Tibial artery (tissue), 4 donors: Measurements from ENCODE around the gene ITGA6.

ENCODE experiments used
- DNase-seq, 2 donors: peaks; one replicate each; pipeline ENCODE4 v3.0.0-alpha.2; 2019
- H3K27ac ChIP-seq, 2 donors: fragments of 200-600 bp; sonication (generic) in 1 of 2; 1 replicate in 1 of 2; 2 replicates in 1 of 2; pipeline ENCODE4 v1.5.1; 2018 to 2019; ENCODE audit warnings: mild to moderate bottlenecking in 1 of 2
- H3K27me3 ChIP-seq, 2 donors: fragments of 200-600 bp; sonication (generic) in 1 of 2; one replicate each; pipeline versions ENCODE4 v1.5.1 to v1.6.0; 2016 to 2019
- H3K36me3 ChIP-seq, 3 donors: fragments of 200-600 bp; sonication (generic) in 2 of 3; one replicate each; pipeline ENCODE4 v1.5.1; 2016 to 2019; ENCODE audit warnings: mild to moderate bottlenecking in 2 of 3
- H3K4me1 ChIP-seq, 4 donors: fragments of 200-600 bp; sonication (generic) in 2 of 4; 1 replicate in 3 of 4; 2 replicates in 1 of 4; pipeline ENCODE4 v1.5.1; 2016 to 2019
- H3K4me3 ChIP-seq, 2 donors: fragments of 200-600 bp; sonication (generic) in 1 of 2; 1 replicate in 1 of 2; 2 replicates in 1 of 2; pipeline ENCODE4 v1.5.1; 2018 to 2019; ENCODE audit warnings: mild to moderate bottlenecking in 2 of 2
- H3K9me3 ChIP-seq, 3 donors: fragments of 200-600 bp; sonication (generic) in 1 of 3; one replicate each; pipeline ENCODE4 v1.5.1; 2016 to 2019
- intact Hi-C: fragments of 100-400 bp; cut with DNase I; formaldehyde crosslinking; loops from one replicate; pipeline ENCODE4 v1.15.0; 2023; ENCODE audit warnings: low total_unique reads
- TF ChIP-seq, protein P1 (sequence below), 2 experiments: fragments of 200-600 bp in 1 of 2; fragments of 450-650 bp in 1 of 2; IDR thresholded peaks; one replicate each; pipeline ENCODE4 v1.5.1; 2017 to 2019; ENCODE audit warnings: antibody characterized with exemption in 2 of 2, mild to moderate bottlenecking in 1 of 2, moderate library complexity in 1 of 2

ITGA6 gene

DNA sequence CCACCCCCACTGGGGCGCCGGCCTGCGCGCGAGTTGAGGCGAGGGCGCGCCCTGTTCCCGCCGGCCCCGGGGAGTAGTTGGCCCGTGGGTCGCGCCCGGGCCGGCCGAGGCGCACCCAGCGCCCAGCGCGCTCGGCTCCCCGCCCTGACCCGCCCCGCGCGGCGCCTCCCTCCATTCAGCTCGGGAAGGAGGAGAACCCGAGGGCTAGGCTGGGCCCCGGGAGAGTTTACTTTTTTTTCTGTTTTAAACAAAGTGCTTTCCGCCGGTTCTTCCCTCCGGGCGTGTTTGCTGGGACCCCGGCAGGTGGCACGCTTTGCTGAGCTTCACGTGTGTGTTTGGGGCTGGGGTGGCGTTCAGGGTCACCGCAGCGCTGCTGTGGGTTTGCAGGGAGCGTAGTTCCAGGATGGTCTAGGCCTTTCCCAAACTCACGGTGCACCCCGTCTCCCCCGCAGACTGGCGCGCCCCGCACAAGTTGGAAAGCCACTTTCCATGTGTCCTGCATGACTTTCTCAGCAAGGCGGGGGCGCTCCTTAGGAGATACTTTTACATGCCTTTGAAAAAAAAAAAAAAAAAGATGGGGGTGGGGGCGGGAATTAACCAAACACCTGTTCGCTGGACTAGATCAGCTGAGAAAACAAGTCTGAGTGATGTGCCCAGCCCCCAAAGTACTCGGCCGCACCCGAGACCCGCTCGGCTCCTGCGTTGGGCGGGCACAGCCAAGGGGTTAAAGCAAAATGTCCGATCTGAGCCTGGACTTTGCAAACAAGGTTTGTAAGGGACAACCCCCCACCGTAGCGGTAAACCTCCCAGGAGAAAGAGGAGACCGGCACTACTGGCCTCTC, 825 bp downstream of the ITGA6 start:
- TF ChIP-seq, protein P1, sequence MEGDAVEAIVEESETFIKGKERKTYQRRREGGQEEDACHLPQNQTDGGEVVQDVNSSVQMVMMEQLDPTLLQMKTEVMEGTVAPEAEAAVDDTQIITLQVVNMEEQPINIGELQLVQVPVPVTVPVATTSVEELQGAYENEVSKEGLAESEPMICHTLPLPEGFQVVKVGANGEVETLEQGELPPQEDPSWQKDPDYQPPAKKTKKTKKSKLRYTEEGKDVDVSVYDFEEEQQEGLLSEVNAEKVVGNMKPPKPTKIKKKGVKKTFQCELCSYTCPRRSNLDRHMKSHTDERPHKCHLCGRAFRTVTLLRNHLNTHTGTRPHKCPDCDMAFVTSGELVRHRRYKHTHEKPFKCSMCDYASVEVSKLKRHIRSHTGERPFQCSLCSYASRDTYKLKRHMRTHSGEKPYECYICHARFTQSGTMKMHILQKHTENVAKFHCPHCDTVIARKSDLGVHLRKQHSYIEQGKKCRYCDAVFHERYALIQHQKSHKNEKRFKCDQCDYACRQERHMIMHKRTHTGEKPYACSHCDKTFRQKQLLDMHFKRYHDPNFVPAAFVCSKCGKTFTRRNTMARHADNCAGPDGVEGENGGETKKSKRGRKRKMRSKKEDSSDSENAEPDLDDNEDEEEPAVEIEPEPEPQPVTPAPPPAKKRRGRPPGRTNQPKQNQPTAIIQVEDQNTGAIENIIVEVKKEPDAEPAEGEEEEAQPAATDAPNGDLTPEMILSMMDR (IDR thresholded peaks at IDR 0.05), result no peak
- H3K9me3 ChIP-seq, result no peaks in the 10 kb centered on the region
- peak overlapping the region; percentile 61 to 72 for H3K4me3 ChIP-seq
- H3K4me1 ChIP-seq, result peaks cover 0 to 36% (median 17%) of the 10 kb centered on the region in 4 donors
- H3K27ac ChIP-seq, result peak overlapping the region; percentile 48 to 59
- no peaks in the 10 kb centered on the region for H3K27me3 ChIP-seq
- H3K36me3 ChIP-seq, result no peaks in the 10 kb centered on the region
- no peak for DNase-seq
- intact Hi-C loops, result no loop called here

DNA sequence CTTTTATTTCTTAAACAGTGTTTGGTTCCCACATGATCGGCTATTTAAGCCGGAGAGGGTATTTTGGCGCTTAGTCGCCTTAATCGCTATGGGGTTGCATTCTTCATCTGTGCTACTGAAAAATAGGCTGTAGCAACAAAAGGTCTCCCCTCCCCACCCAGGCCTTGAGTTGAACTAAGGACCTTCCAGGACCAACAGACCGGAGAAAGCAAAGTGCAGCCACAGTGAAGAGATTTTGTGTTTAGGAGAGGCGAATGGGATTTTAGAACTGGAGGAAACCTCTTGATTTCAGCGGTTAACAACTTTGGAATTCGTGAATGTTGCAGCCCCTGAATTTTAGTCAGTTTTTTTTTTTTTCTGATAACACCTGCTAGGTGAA, 1.4 kb downstream of the ITGA6 start:
- Histone ChIP-seq H3K27me3 (no peaks in the 10 kb centered on the region), H3K36me3 (no peaks in the 10 kb centered on the region), H3K4me1 (peaks cover 0 to 36% (median 17%) of the 10 kb centered on the region in 4 donors), H3K27ac (peak overlapping the region; percentile 19 to 59), H3K9me3 (no peaks in the 10 kb centered on the region), H3K4me3 (peak overlapping the region; percentile 61 to 72)
- intact Hi-C loops, result no loop called here
- TF ChIP-seq, protein P1 (IDR thresholded peaks at IDR 0.05), result no peak
- no peak for DNase-seq

DNA sequence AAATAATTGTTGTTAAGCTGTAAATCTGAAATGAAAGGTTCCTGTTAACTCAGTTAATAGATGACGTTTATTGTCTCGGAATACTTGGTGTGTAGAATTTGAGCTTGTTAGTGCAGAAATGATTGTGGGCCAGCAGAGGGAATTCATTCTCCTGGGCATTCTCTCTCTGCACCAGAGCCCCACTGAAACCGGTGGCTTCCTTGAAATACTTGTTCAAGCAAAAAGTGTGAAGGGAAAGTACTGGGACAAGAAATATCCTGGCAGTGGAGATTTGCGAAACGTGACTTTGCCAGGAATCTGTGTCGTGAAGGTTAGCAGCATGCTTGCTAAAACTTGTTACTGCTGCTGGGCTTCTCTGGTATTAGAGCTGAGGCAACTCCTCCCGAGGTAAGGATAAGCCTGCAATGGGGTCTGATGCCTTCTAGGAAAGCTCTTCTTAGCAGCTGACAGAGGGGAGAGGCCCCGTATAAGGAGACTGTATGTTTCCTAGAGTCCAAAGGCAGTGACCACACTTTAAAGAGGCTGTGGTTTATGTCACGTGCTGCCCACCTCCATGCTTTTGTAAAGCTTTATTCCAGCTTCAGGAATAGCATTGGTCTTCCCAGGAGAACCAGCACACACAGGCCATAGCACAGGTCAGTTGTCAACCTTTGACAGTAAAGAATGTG, 2.0 kb downstream of the ITGA6 start:
- Histone ChIP-seq H3K27me3 (no peaks in the 10 kb centered on the region), H3K27ac (peak overlapping the region; percentile 19 to 59), H3K4me1 (peaks cover 0 to 36% (median 18%) of the 10 kb centered on the region in 4 donors), H3K4me3 (peak overlapping the region; percentile 61 to 72), H3K36me3 (no peaks in the 10 kb centered on the region), H3K9me3 (no peaks in the 10 kb centered on the region)
- DNase-seq, result no peak
- TF ChIP-seq, protein P1 (IDR thresholded peaks at IDR 0.05), result no peak
- intact Hi-C loops, result no loop called here

DNA sequence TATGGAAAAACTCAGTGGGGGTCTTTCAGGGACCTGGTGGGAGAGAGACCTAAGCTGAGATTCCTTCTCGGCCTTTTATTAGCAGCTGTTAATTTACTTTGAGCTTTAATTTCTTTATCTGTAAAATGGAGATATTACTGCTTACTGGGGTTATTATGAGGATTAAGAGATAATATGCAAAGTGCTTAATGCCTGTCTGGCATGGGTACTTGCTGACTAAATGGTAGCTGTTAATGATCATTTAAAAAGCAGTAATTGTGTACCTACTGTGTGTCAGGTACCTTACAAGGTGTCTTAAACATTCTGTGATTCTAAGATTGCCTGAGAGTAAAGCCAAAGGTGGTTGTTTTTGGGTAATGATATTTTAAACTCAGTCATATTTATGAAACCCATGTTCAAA, 2.6 kb downstream of the ITGA6 start:
- Histone ChIP-seq H3K27ac (no peak overlapping the region), H3K27me3 (no peaks in the 10 kb centered on the region), H3K9me3 (no peaks in the 10 kb centered on the region), H3K4me1 (peaks cover 0 to 36% (median 18%) of the 10 kb centered on the region in 4 donors), H3K4me3 (no peak overlapping the region), H3K36me3 (no peaks in the 10 kb centered on the region)
- intact Hi-C loops, result no loop called here
- DNase-seq, result no peak
- TF ChIP-seq, protein P1 (IDR thresholded peaks at IDR 0.05), result no peak

DNA sequence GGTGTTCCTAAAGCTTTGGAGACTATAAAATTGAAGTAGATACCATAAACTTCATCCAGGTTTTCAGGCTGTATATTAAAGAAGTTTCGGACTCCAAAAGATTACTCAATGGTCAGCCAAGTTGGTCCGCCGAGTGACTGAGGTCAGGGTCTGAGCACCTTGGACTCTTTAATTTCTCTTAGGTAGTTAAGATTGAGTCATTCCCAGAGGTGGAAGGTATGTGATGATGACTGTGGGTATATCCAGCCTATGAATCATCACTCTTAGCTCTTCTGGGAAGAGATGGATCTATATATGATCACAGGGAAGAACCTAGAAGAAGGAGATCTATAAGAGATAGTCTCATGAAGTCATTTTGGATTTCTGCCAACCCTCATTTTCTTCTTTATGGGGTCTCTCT, 3.3 kb downstream of the ITGA6 start:
- DNase-seq, result no peak
- Histone ChIP-seq H3K4me1 (peaks cover 0 to 36% (median 18%) of the 10 kb centered on the region in 4 donors), H3K27me3 (no peaks in the 10 kb centered on the region), H3K4me3 (no peak overlapping the region), H3K36me3 (no peaks in the 10 kb centered on the region), H3K9me3 (no peaks in the 10 kb centered on the region), H3K27ac (no peak overlapping the region)
- intact Hi-C loops, result no loop called here
- TF ChIP-seq, protein P1 (IDR thresholded peaks at IDR 0.05), result no peak
